Activated CD8-positive, alpha-beta memory T cell treated with anti-CD3 and anti-CD28 coated beads, Interleukin-2, amount 50 U/mL, for 24 hours (primary cell): ENCODE results near the gene NCKAP1.

Source experiments
- DNase-seq: peaks from one replicate; pipeline ENCODE4 v3.0.0-alpha.2; 2020; ENCODE audit errors: extremely low read depth

NCKAP1 gene

GRCh38 chr2:182868054-182868796, 170.0 kb downstream of the NCKAP1 start:
- no peak for DNase-seq

- no peak for DNase-seq
Observed at GRCh38 chr2:182867426-182868053, 170.7 kb downstream of the NCKAP1 start.

- DNase-seq = no peak
Observed at GRCh38 chr2:182866461-182867406, 171.5 kb downstream of the NCKAP1 start, which contains the start of gene FRZB. Gene FRZB (minus strand): TSS chr2:182866637. CDS start chr2:182866552, 85 bp downstream.

GRCh38 chr2:182866095-182866460, 172.2 kb downstream of the NCKAP1 start:
- no peak for DNase-seq

GRCh38 chr2:182864949-182865570, 173.2 kb downstream of the NCKAP1 start:
- DNase-seq = no peak

- no peak for DNase-seq
Observed at GRCh38 chr2:182863642-182864041, 174.6 kb downstream of the NCKAP1 start.

- no peak for DNase-seq
Observed at GRCh38 chr2:182862091-182862490, 176.2 kb downstream of the NCKAP1 start.

- DNase-seq = no peak
Observed at GRCh38 chr2:182860858-182861257, 177.4 kb downstream of the NCKAP1 start.
